SU-DHL-6 (cell line): ENCODE measurements around the gene LTBP1.

ENCODE experiments used
- EZH2phosphoT487 ChIP-seq: fragments of 200-600 bp; sonication (generic), shearing (Covaris generic); conservative IDR thresholded peaks from 2 replicates; pipeline ENCODE4 v1.6.1; 2018; ENCODE audit warnings: mild to moderate bottlenecking, antibody characterized with exemption, low read length, moderate library complexity, mixed read lengths
- TF ChIP-seq, protein P1 (sequence below): fragments of 200-600 bp; sonication (generic); IDR thresholded peaks from one replicate; pipeline ENCODE4 v1.5.1; 2017; ENCODE audit warnings: antibody characterized with exemption, mild to moderate bottlenecking, low read length, moderate library complexity; ENCODE audit not compliant: insufficient read depth, poor library complexity, severe bottlenecking

DNA sequence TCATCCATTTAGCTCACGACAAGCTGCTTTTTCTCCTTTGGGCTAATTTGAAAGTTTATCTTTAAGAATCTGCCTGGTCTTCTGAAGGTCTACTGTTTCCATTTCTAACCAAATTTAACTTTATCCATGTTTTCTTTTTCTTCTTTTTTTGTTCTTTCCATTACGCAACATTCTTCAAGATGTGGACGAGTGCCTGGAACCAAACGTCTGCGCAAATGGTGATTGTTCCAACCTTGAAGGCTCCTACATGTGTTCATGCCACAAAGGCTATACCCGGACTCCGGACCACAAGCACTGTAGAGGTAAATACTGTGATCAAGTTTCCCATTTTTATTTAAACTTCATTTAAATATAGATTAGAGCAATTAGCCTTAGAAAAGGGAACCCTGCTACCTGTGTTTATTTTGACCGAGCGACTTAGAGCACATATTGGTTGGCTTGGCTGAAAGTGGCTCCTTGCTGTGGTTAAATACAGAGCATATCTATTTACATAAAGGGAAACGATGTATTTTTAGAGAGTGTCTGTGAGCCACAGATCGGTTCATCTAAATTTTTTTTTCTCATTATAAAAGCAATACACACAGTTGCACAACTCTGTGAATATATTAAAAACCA lies 346.3 kb downstream of the LTBP1 start:
- TF ChIP-seq, protein P1, sequence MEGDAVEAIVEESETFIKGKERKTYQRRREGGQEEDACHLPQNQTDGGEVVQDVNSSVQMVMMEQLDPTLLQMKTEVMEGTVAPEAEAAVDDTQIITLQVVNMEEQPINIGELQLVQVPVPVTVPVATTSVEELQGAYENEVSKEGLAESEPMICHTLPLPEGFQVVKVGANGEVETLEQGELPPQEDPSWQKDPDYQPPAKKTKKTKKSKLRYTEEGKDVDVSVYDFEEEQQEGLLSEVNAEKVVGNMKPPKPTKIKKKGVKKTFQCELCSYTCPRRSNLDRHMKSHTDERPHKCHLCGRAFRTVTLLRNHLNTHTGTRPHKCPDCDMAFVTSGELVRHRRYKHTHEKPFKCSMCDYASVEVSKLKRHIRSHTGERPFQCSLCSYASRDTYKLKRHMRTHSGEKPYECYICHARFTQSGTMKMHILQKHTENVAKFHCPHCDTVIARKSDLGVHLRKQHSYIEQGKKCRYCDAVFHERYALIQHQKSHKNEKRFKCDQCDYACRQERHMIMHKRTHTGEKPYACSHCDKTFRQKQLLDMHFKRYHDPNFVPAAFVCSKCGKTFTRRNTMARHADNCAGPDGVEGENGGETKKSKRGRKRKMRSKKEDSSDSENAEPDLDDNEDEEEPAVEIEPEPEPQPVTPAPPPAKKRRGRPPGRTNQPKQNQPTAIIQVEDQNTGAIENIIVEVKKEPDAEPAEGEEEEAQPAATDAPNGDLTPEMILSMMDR = no peak
- TF ChIP-seq EZH2phosphoT487 = no peak
